Activated T-cell treated with anti-CD3 and anti-CD28 coated beads, Interleukin-2, amount 50 U/mL, for 72 hours (primary cell): ENCODE measurements around the gene MCC. TPM values are rescaled to one million over a fixed set of nuclear protein-coding genes. Genes with fewer than 3 reads are reported as not detected.

Experiments
- ATAC-seq, 2 donors: fragments of 150-1000 bp; cut with Tn5 transposase; replicated peaks in 1 of 2; 2 replicates each; pipeline ENCODE4 v1.10.0; 2021; ENCODE audit warnings: moderate library complexity in 2 of 2, mild to moderate bottlenecking in 1 of 2
- DNase-seq, 2 donors: peaks; one replicate each; pipeline ENCODE4 v3.0.0; 2021 to 2022; ENCODE audit warnings: mixed read lengths in 1 of 2
- H3K27ac Mint-ChIP-seq: one replicate; pipeline ENCODE4 v1.8.0; 2022; ENCODE audit warnings: mild to moderate bottlenecking, moderate library complexity, mixed read lengths
- H3K27me3 Mint-ChIP-seq: one replicate; pipeline ENCODE4 v1.8.0; 2022; ENCODE audit warnings: low read depth, mixed read lengths
- H3K36me3 Mint-ChIP-seq, 2 donors: one replicate each; pipeline ENCODE4 v1.8.0; 2022; ENCODE audit warnings: mixed read lengths in 2 of 2, mild to moderate bottlenecking in 1 of 2; ENCODE audit not compliant: insufficient read depth in 2 of 2
- H3K4me1 Mint-ChIP-seq: one replicate; pipeline ENCODE4 v1.8.0; 2022; ENCODE audit warnings: low read depth, mixed read lengths
- H3K4me3 Mint-ChIP-seq, 2 donors: one replicate each; pipeline ENCODE4 v1.8.0; 2022; ENCODE audit warnings: mild to moderate bottlenecking in 2 of 2, mixed read lengths in 2 of 2, moderate library complexity in 2 of 2
- H3K9me3 Mint-ChIP-seq, 2 donors: one replicate each; pipeline ENCODE4 v1.8.0; 2022; ENCODE audit warnings: mixed read lengths in 2 of 2
- total RNA-seq, 2 donors: library from RNA; stranded (reverse); gene quantifications; one replicate each; pipeline ENCODE4 v1.2.3, GENCODE V29; 2022

Gene MCC
- total RNA-seq, 2 donors from 2014 or later = 3.3 to 4.2 TPM

DNA sequence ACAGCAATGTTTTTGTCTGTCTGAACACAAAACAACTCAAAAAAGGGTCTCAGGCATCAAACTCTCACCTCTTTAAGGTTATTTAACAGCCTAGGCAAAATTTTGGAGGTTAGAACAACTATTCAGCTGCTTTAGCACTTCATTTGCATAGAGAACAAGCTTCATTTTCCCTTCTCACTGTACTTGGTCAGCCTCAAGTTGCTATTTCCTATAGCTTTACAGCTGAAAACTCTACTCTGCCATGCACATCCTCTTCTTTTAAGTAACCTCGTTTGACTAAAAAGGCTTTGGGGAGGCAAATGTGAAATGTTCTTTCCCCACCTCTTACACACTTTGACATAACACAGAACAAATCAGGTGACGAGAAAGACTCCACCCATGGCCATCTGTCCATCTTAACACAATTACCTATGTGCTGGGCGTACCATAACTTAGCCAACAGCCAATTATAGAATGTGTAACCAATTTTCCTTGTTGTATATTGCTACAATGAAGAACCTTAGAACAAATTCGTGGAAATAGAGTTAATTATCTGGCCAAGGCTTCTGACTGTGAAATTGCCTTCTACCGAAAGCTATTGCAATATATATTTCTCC, 315.9 kb downstream of the MCC start:
- no peak overlapping the region for H3K4me3 Mint-ChIP-seq
- DNase-seq (no peak), ATAC-seq (no peak)
- H3K27ac Mint-ChIP-seq = no peak overlapping the region
- peaks cover 14% of the 10 kb centered on the region for H3K27me3 Mint-ChIP-seq
- H3K36me3 Mint-ChIP-seq = no peaks in the 10 kb centered on the region
- H3K4me1 Mint-ChIP-seq = no peaks in the 10 kb centered on the region
- no peaks in the 10 kb centered on the region for H3K9me3 Mint-ChIP-seq

DNA sequence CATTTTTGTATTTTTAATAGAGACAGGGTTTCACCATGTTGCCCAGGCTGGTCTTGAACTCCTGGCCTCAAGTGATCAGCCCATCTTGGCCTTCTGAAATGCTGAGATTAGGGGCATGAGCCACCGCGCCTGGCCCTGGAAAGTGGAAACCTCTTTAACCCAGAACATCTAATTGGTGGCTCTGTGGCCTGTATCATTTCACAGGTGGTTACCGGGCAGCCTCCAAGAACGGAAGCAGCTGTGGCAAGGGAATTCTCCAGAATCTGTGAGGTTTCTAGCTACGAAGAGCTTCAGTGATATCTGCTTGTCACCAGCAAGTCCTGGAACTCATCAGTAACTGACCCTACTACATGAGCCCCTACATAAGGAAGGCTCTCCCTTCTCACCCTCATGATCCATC, 316.7 kb downstream of the MCC start:
- no peak overlapping the region for H3K4me3 Mint-ChIP-seq
- peaks cover 4% of the 10 kb centered on the region for H3K4me1 Mint-ChIP-seq
- no peaks in the 10 kb centered on the region for H3K36me3 Mint-ChIP-seq
- H3K27me3 Mint-ChIP-seq = peaks cover 9% of the 10 kb centered on the region
- H3K27ac Mint-ChIP-seq = no peak overlapping the region
- no peaks in the 10 kb centered on the region for H3K9me3 Mint-ChIP-seq
- no peak for DNase-seq
- no peak for ATAC-seq

DNA sequence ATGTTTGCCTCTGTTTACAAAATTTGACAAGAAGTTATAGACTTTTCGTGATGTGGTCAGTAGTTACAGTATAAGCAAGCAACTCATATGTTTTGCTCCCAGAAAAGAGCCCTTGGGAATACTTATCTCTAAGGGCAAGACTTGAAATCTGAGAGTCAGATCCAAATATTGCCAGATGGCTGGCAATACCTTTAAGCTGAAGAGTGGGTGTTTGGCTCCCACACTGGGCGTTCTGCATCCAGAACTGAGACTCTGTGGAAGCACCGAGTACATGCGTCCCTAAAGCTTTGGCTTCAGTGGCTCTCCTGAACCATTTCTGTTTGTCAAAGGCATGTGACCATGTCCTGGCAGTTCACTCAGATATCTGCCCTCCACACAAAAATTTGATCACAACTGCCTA, 317.5 kb downstream of the MCC start:
- Mint-ChIP-seq H3K4me3 (no peak overlapping the region), H3K36me3 (no peaks in the 10 kb centered on the region), H3K9me3 (no peaks in the 10 kb centered on the region), H3K27ac (no peak overlapping the region), H3K27me3 (peaks cover 7% of the 10 kb centered on the region), H3K4me1 (peaks cover 4% of the 10 kb centered on the region)
- DNase-seq (no peak), ATAC-seq (no peak)

DNA sequence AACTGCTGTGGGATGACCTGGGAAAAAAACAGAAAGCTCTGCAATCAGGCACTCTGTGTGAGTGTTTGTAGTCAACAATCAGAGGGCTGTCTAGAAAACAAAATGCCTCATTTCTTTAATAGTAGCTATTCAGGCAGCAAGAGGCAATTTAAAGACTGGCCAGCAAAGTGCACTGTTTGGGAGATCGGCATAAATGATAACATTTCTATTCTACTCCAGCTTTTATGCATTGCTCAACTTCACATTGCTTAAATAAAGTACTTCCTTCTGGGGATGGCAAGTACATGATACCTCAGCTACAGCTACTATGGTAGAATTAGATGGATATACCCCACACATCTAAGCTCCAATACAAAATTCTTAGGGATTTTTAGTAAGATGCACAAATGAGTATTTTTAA, 318.5 kb downstream of the MCC start:
- Mint-ChIP-seq H3K4me1 (peaks cover 4% of the 10 kb centered on the region), H3K27me3 (peaks cover 14% of the 10 kb centered on the region), H3K9me3 (no peaks in the 10 kb centered on the region), H3K27ac (no peak overlapping the region), H3K36me3 (no peaks in the 10 kb centered on the region), H3K4me3 (no peak overlapping the region)
- ATAC-seq = no peak
- DNase-seq = no peak

DNA sequence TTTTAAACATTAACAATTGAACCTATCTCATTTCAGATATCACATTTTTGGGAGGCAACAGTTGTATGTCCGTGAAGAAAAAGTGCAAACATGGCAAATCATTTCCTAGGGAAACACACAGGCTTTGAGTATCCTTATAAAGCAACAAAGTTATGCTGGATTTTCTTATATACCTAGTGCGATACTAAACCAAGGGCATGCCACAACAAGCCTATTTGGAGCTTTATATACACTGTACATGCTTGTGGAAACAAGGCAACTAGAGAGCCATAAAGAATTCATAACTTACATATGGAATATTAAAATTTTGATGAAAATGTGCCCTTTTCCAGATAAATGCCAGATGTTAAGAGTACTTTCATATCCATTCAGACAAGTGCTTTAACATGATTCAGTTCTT, 320.3 kb downstream of the MCC start:
- ATAC-seq (no peak), DNase-seq (no peak)
- Mint-ChIP-seq H3K27me3 (peaks cover 7% of the 10 kb centered on the region), H3K27ac (no peak overlapping the region), H3K4me1 (peaks cover 4% of the 10 kb centered on the region), H3K36me3 (no peaks in the 10 kb centered on the region), H3K4me3 (no peak overlapping the region), H3K9me3 (no peaks in the 10 kb centered on the region)

DNA sequence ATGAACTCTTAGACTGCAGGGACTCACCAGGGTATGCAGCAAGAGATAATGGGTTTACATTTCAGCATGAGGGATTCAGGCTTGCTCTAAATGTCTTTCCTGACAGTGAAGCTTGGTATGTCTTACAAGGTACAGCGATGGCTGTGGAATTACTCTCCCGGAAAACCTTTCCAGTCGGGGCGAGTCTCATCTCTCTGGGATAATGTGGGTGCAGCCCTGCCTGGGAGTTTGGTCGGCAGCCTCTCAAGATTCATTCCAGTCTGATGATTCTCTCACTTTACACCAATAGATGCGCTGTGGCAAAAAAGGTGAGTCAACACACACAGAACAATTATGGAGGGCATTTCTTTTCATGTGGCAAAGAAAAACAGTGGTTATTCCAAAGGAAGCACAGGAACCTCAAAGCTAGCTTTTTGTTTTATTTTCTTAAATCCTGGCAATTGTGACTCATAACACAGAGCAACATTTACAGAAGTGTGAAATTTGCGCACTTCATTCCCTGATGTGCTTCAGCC, 321.3 kb downstream of the MCC start:
- DNase-seq (no peak), ATAC-seq (no peak)
- Mint-ChIP-seq H3K9me3 (no peaks in the 10 kb centered on the region), H3K27ac (no peak overlapping the region), H3K27me3 (peaks cover 7% of the 10 kb centered on the region), H3K36me3 (no peaks in the 10 kb centered on the region), H3K4me3 (no peak overlapping the region), H3K4me1 (peaks cover 11% of the 10 kb centered on the region)

DNA sequence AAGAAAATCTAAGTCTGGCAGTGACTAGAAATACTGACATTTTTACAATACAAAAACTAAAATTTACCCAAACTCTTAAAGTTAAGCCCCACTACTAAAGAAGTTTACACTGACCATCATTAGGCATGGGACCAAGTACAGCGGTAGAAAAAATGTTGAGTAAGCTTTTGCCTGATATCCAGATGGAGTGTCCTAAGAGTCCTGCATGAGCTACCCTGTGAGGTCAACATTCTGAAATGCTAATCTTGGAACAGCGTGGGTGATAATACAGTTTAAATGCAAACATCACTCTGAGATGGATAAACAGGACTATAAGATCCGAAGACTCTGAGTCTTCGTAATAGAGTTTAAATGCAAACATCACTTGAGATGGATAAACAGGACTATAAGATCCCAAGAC, 322.0 kb downstream of the MCC start:
- Mint-ChIP-seq H3K4me3 (no peak overlapping the region), H3K27me3 (peaks cover 7% of the 10 kb centered on the region), H3K36me3 (no peaks in the 10 kb centered on the region), H3K4me1 (peaks cover 11% of the 10 kb centered on the region), H3K27ac (no peak overlapping the region), H3K9me3 (no peaks in the 10 kb centered on the region)
- ATAC-seq = no peak
- no peak for DNase-seq

DNA sequence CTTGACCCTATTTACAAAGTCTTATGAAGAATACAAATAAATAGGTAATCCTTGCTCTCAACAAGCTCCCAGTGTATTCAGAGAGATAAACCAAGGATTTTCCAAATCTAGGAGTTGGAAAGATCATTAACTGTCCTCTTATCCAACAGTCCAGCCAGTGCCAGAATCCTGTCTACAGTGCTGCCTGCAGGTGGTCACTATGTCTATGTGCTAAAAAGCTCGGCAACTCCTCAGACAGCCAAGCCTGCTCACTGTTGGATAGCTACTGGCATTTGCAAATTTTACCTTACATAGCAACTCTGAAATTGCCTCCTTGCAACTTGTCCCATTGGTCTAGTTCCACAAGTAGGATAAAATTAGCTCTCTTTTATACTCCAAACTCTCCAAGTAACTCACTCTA, 324.2 kb downstream of the MCC start:
- Mint-ChIP-seq H3K4me3 (no peak overlapping the region), H3K36me3 (no peaks in the 10 kb centered on the region), H3K27ac (no peak overlapping the region), H3K9me3 (no peaks in the 10 kb centered on the region), H3K27me3 (peaks cover 7% of the 10 kb centered on the region), H3K4me1 (peaks cover 11% of the 10 kb centered on the region)
- no peak for ATAC-seq
- DNase-seq = no peak

DNA sequence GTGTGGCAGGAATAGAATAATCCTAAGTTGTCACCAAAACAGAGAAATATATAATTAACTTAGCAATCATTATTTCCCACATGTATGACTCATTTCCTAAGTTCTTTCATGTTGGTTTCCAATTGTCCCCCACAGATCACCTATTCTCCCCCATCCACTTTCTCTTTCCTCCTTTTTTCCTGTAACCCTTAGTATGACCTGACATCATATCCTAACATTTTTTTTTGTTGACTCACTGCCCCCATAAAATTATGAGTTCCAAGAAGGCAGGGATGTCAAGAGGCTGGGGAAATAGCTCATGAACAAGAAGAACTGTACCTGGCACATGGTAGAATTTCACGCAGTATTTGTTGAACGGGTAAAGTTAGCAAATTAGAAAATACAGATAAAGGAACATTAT, 324.9 kb downstream of the MCC start:
- Mint-ChIP-seq H3K27me3 (peaks cover 7% of the 10 kb centered on the region), H3K9me3 (no peaks in the 10 kb centered on the region)
- ATAC-seq = no peak

DNA sequence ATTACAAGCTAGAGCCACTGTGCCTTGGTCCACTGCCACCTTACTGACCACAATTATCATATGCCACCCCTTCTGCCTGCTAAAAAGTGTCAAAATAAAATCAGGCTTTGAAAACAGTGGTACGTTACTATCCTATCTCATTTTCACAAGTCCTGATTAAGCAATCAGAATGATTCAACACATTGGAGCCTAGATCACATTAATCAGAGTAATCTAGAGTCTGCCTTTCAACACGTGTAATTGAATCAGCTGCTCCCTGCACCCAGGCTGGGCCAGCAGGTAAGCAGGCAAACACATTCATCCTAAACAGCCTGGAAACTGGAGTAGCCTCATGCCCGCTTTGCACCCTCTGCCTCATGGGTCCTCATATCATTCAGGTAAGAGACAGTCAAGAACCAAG, 325.5 kb downstream of the MCC start:
- DNase-seq (no peak), ATAC-seq (no peak)
- H3K4me3 Mint-ChIP-seq = no peak overlapping the region
- H3K4me1 Mint-ChIP-seq = peaks cover 11% of the 10 kb centered on the region
- no peaks in the 10 kb centered on the region for H3K36me3 Mint-ChIP-seq
- no peak overlapping the region for H3K27ac Mint-ChIP-seq
- peaks cover 7% of the 10 kb centered on the region for H3K27me3 Mint-ChIP-seq
- H3K9me3 Mint-ChIP-seq = no peaks in the 10 kb centered on the region

More for the DNA sequence above, 324.9 kb downstream of the MCC start:
- Mint-ChIP-seq H3K36me3 (no peaks in the 10 kb centered on the region), H3K4me1 (peaks cover 11% of the 10 kb centered on the region), H3K4me3 (no peak overlapping the region), H3K27ac (no peak overlapping the region)
- no peak for DNase-seq

DNA sequence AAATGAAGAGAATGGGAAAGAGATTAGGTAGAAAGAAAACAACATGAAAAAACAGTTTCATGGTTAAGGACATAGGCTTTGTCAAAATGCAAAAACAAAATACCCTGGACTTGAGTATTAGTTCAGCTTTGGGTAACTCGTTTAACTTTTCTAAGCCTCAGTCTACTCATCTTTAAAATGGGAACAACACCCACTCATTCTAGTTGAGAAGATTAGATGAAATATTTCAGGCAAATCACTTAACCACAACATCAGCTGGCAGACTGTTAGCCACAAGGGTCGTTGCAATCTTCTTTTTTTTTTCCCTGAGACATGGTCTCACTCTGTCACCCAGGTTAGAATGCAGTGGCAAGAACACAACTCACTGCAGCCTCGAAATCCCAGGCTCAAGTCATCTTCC, 326.0 kb downstream of the MCC start:
- Mint-ChIP-seq H3K4me1 (peaks cover 11% of the 10 kb centered on the region), H3K36me3 (no peaks in the 10 kb centered on the region), H3K9me3 (no peaks in the 10 kb centered on the region), H3K4me3 (no peak overlapping the region), H3K27me3 (peaks cover 7% of the 10 kb centered on the region), H3K27ac (no peak overlapping the region)
- no peak for ATAC-seq
- no peak for DNase-seq

DNA sequence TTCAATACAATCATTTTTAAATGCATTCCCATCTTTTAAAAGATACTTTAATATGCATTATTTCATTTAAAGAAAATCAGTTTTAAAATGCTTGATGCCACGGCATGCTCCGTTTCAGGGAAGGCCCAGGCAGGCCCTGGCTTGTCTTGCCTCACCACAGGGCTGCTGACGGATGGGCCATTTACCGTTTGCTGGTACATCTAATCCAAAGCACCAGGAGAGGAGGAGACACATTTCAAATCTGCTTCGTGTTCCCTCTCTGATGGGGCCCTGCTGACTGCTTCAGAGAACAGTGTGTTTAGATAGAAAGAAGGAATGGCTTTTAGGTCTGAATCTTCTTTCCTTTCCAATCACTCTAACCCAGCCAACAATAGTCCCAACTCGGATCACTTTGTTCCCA, 326.4 kb downstream of the MCC start:
- H3K9me3 Mint-ChIP-seq = no peaks in the 10 kb centered on the region
- no peak for DNase-seq
- no peak overlapping the region for H3K4me3 Mint-ChIP-seq
- H3K4me1 Mint-ChIP-seq = peaks cover 8% of the 10 kb centered on the region
- no peak for ATAC-seq
- peaks cover 7% of the 10 kb centered on the region for H3K27me3 Mint-ChIP-seq
- H3K27ac Mint-ChIP-seq = no peak overlapping the region
- H3K36me3 Mint-ChIP-seq = no peaks in the 10 kb centered on the region

DNA sequence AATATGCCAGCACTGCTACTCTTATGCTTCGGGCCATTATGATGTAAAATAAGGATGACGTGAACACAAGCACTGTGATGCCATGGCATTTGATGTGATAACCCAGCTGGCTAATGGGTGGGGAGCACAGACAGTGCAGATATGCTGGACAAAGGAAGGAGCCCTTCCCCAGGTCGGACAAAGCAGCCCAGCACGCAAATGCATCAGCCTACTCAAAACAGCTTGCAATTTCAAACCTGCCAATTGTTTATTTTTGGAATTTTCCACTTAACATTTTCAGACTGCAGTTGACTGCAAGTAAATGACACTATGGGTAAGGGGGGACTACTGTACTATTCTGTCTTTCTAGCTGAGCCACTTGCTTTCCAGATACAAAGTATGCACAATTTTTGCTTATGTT, 330.4 kb downstream of the MCC start:
- ATAC-seq (no peak), DNase-seq (no peak)
- Mint-ChIP-seq H3K27ac (no peak overlapping the region), H3K4me3 (no peak overlapping the region), H3K36me3 (no peaks in the 10 kb centered on the region), H3K27me3 (no peaks in the 10 kb centered on the region), H3K4me1 (peaks cover 6% of the 10 kb centered on the region), H3K9me3 (peaks cover 0 to 3% of the 10 kb centered on the region in 2 donors)

DNA sequence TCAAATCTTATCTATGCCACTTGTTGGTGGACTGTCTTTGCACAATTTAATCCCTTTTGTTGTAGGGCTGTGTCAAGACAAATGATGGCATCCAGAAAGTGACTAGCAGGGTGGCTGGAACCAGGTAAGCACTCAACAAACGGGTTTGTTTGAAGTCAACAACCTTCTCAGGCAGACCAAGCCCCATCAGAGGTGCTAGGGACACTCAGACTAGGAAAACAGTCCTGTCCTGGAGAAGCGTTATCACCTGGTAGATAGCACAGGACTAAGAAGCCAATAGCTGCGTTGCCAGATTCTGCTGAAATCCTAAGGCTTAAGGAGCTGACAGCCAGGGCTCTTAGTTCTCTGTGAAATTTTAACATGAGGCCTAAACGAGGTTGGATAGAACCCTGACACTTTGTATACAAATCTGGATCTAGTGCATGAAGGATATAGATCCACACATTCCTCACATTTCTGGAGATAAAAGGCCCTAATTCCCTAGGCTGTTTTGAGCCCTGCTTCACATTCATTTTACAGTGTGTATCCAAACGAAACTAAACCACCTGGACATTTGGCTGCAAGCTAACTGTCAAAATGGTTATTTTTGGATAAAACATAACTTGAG, 331.9 kb downstream of the MCC start:
- Mint-ChIP-seq H3K4me1 (no peaks in the 10 kb centered on the region), H3K36me3 (no peaks in the 10 kb centered on the region), H3K27me3 (no peaks in the 10 kb centered on the region), H3K27ac (no peak overlapping the region), H3K9me3 (peaks cover 0 to 3% of the 10 kb centered on the region in 2 donors), H3K4me3 (no peak overlapping the region)
- DNase-seq (no peak), ATAC-seq (no peak)
